Fibroblast of mammary gland (primary cell): Measurements from ENCODE around the gene LPCAT2.
"Not testable (repeated sequence)": the region's sequence is repeated elsewhere in the genome, so short reads cannot be mapped to it uniquely, and the experiment has no call there.

ENCODE experiments used
- DNase-seq: peaks from one replicate; pipeline ENCODE4 v3.0.0-alpha.2; 2010; ENCODE audit warnings: low read depth
- H3K4me3 ChIP-seq: 2 replicates; pipeline ENCODE4 v1.5.1; 2011; ENCODE audit warnings: low read depth, mild to moderate bottlenecking, low read length, moderate library complexity; ENCODE audit not compliant: control insufficient read depth
- CTCF ChIP-seq: conservative IDR thresholded peaks from 2 replicates; pipeline ENCODE4 v1.5.1; 2011; ENCODE audit warnings: low read depth, low read length, inconsistent platforms; ENCODE audit not compliant: control insufficient read depth, insufficient read depth

Gene LPCAT2

GRCh38 chr16:55605754-55606336 lies 97.0 kb downstream of the LPCAT2 start:
- no peak for DNase-seq
- no peak for TF ChIP-seq CTCF
- H3K4me3 ChIP-seq, result no peak overlapping the region

- TF ChIP-seq CTCF, result no peak
- no peak for DNase-seq
- H3K4me3 ChIP-seq, result no peak overlapping the region
Measured at GRCh38 chr16:55613613-55614335, 104.9 kb downstream of the LPCAT2 start.

GRCh38 chr16:55615071-55615470 lies 106.2 kb downstream of the LPCAT2 start:
- no peak overlapping the region for H3K4me3 ChIP-seq
- DNase-seq, result no peak
- TF ChIP-seq CTCF, result no peak

- H3K4me3 ChIP-seq, DNase-seq: not testable (repeated sequence)
Measured at GRCh38 chr16:55615670-55616069, 106.8 kb downstream of the LPCAT2 start.

GRCh38 chr16:55621771-55622170 lies 112.9 kb downstream of the LPCAT2 start:
- DNase-seq, result no peak
- H3K4me3 ChIP-seq, result no peak overlapping the region
- TF ChIP-seq CTCF, result no peak

GRCh38 chr16:55622272-55622671 lies 113.4 kb downstream of the LPCAT2 start:
- TF ChIP-seq CTCF, result no peak
- no peak overlapping the region for H3K4me3 ChIP-seq
- no peak for DNase-seq

- no peak overlapping the region for H3K4me3 ChIP-seq
- DNase-seq, result no peak
- TF ChIP-seq CTCF, result no peak
Measured at GRCh38 chr16:55622930-55623561, 114.2 kb downstream of the LPCAT2 start.
